Measurements from ENCODE around the gene RENBP.

- no peak for TF ChIP-seq EZH2 (IDR thresholded peaks at IDR 0.05; ENCODE audit: borderline replicate concordance, low read depth, low read length, poor library complexity, severe bottlenecking)
- TF ChIP-seq, protein P1, sequence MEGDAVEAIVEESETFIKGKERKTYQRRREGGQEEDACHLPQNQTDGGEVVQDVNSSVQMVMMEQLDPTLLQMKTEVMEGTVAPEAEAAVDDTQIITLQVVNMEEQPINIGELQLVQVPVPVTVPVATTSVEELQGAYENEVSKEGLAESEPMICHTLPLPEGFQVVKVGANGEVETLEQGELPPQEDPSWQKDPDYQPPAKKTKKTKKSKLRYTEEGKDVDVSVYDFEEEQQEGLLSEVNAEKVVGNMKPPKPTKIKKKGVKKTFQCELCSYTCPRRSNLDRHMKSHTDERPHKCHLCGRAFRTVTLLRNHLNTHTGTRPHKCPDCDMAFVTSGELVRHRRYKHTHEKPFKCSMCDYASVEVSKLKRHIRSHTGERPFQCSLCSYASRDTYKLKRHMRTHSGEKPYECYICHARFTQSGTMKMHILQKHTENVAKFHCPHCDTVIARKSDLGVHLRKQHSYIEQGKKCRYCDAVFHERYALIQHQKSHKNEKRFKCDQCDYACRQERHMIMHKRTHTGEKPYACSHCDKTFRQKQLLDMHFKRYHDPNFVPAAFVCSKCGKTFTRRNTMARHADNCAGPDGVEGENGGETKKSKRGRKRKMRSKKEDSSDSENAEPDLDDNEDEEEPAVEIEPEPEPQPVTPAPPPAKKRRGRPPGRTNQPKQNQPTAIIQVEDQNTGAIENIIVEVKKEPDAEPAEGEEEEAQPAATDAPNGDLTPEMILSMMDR (conservative IDR thresholded peaks at IDR 0.05; ENCODE audit: low read depth, low read length): no peak
These were observed 26.6 kb upstream of the RENBP start for GRCh38 chrX:153971124-153971449.

All from A673 (cell line).